IPS DF 19.7 (cell line): ENCODE measurements around the gene MGAT4A.
"Not testable (repeated sequence)": the region's sequence is repeated elsewhere in the genome, so short reads cannot be mapped to it uniquely, and the experiment has no call there.

Source experiments
- DNase-seq: peaks from one replicate; pipeline ENCODE4 v3.0.0-alpha.2; 2013; ENCODE audit warnings: low read depth, low spot score

Gene MGAT4A

DNA sequence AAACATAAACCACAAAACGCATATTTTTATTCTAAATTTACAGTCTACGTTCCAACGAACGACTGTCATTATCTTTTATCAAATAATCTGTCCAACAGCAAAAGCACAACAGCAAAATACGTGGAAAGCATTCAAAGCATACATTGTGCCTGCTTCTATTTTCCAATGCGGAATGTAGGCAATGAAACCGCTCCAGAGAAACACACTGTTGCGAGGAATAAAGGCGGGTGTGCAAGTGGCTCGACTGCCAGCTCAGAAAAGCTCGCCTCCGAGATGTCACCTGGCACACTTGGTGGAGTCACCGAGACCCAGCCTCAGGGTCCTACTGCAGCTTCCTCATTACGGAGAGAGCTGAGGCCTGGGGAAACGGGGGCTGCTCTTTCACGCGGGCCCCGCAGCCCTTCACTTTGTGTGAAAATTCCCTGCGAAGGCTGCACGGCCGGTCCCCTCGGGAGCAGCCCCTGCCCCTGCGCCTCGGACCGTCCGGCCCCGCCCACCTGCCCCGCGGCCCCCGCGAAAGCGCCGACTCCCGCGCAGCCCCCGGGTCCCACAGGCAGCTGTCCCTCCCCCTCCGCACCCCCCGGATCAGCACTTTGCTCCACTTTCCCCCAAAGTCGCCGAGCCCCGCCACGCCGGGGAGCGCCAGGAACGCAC, 752 bp downstream of the MGAT4A start:
- DNase-seq, result no peak

DNA sequence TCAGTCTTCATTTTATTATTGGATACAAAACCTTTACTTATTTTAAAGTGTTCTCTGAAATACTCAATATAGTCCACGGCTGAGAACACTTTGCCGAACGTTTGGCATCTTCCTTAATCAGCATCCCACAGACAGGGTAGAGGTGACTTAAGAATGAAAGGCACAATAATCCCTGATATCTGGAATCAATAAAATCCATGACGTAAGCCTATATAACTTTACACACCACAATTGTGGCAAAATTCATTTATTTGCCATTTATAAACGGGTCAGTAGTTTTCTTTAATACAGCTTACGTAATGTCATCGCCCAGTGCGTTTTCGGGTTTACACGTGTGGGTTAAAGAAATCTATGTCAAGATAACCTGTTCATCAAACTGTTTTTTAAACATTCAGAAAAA, 1.3 kb downstream of the MGAT4A start:
- no peak for DNase-seq

DNA sequence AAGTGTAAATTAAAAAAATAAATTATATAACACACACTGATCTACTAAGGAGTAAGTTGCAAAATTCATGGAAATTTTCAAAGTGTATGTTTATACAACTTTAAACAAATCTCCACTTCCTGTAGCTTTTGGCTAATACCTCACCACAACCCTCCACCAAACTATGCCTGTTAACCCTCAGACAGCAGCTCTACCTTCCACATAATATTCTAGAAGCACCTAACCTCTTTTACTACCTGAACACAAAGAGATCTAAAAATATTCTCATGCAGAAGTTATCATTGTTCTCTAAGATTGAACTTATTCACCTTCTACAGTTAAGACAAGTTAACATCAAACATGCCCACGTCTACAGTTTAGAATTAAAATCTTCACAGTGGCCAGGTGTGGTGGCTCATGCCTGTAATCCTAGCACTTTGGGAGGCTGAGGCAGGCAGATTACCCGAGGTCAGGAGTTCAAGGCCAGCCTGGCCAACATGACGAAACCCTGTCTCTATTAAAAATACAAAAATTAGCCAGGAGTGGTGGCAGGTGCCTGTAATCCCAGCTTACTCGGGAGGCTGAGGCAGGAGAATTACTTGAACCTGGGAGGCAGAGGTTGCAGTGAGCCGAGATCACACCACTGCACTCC, 2.7 kb downstream of the MGAT4A start:
- DNase-seq, result not testable (repeated sequence)

DNA sequence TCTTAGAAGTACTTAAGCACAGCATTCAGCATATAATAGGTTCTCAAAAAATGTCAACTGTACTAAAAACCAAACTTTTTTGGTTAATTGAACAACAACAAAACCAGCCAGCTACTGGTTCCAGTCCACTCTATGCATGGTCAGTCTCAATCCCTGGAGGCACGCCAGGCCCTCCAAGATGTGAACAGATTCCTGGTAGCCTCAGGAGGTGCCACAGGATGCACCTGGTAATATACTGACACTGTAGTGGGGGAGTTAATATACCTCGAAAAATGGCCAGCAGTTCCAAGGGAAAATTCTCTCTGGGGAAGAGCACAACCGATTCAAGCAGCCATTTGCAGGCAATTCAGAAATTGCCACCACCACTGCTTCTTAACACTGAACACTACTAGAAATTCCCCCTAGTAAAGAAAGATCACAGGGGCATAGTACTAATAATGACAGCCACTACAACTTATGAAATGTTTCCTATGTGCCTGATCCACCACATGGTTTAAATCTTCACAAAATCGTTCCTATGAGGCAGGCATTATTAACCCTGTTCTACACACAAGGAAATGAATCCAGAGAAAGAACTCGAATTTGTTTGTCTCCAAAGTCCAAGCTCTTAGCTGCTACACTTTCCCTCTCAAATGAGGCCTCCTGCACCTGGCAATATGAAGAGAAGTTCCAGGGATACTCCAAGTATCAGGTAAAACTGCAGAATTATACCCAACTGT, 3.4 kb downstream of the MGAT4A start:
- no peak for DNase-seq

DNA sequence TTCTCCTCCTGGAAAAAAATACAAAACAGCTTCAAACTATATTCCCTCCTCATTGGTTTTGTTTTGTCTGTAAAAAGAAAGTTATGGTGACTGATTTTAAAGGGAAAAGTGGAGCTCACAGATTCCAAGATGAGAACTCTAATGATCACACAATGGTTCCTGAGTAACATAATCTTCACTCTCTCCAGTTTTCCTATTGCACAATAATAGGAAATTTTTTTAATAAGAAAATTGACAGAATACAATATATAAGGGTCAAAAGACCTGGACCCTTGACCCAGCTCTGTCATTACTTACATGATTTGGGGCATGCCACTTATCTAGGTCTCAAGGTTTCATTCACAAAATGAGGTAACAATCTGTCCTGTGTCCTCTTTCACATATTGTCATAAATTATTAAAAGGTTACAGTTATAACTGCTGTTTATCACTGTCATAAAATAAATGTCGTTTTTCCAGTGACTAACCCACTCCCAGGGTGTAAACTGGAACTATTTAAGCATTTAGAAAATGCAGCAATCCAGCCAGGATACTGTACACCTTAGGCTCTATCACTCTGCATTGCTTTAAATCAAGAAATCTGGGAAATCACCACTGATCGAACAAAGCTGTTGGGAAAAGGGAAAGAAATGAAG, 4.1 kb downstream of the MGAT4A start:
- no peak for DNase-seq

DNA sequence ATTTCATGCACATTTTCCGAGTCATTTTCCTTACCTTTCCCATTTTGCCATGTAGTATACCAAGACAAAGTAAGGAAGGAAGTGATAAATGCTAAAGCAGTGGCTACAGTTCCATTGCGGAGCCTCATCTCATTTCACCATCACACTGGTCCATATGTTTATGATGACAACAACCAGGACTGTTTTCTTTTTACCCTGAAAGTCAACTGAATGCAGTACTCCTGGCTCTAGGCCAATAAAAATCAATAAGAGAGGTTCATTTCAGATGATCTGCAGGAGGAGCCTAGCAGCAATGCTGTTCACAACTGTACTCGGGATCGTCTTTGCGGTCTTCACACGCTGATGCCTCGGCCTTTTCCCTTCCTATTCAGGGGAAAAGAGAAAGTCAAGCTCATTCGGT, 4.7 kb downstream of the MGAT4A start:
- no peak for DNase-seq

DNA sequence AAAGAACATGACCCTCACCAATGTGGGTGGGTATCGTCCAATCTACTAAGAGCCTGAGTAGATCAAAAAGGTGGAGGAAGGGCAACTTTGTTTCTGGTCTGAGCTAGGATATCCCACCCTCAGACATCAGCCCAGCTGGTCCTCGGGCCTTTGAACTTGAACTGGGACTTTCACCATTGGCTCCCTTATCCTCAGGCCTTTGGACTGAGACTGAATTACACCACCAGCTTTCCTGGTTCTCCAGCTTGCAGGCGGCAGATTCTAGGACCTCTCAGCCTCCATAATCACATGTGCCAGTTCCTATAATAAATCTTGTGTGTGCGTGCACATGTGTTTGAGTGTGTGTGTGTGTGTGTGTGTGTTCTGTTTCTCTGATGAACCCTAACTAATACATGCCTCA, 10.6 kb downstream of the MGAT4A start:
- DNase-seq, result no peak

DNA sequence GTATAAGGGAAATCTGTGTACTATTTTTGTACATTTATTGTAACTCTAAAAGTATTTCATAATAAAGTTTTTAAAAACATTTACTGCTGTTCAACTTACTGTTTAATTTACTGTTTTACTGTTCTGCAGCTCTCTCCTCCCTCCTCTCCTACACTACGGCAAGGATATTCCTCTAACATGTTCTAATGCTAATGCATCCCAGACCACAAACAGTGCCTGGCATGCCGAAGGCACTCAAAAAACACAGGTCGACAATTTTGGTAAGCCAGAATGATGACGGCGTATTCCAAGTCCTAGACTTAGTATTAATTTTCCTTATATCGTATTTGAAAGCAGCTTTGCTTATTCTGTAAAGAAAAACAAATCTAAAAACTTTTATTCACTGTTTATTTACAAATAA, 13.3 kb downstream of the MGAT4A start:
- DNase-seq, result no peak

DNA sequence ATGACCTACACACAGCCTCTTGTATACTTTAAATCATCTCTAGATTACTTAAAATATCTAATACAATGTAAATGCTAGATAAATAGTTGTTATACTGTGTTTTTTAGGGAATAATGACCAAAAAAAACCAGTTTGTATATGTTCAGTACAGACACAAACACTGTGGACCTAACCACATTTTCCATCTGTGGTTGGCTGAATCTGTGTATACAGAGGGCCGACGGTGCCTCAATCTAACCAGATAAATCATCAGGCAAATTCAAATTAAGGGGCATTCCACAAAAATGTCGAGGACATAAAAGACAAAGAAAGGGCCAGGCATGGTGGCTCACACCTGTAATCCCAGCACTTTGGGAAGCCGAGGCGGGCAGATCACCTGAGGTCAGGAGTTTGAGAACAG, 14.1 kb downstream of the MGAT4A start:
- DNase-seq, result no peak

DNA sequence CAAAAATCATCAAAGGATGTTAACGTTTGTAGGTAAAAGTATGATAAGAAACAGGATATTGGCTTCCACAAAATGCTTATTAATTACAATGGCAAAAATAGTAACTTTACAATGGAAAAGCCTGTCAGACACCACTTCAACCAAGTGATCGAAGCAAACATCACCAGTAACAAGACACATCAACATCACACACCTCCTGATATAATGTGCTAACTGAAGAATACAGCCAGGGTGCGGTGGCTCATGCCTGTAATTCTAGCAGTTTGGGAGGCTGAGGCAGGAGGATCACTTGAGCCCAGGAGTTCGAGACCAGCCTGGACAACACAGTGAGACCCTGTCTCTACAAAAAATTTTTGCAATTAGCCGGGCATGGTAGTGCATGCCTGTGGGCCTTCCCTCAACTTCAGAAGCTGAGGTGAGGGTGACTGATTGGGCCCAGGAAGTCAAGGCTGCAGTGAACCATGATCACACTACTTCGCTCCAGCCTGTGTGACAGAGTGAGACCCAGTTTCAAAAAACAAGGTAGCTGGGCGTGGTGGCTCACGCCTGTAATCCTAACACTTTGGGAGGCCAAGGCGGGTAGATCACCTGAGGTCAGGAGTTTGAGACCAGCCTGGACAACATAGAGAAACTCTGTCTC, 15.0 kb downstream of the MGAT4A start:
- DNase-seq, result no peak

DNA sequence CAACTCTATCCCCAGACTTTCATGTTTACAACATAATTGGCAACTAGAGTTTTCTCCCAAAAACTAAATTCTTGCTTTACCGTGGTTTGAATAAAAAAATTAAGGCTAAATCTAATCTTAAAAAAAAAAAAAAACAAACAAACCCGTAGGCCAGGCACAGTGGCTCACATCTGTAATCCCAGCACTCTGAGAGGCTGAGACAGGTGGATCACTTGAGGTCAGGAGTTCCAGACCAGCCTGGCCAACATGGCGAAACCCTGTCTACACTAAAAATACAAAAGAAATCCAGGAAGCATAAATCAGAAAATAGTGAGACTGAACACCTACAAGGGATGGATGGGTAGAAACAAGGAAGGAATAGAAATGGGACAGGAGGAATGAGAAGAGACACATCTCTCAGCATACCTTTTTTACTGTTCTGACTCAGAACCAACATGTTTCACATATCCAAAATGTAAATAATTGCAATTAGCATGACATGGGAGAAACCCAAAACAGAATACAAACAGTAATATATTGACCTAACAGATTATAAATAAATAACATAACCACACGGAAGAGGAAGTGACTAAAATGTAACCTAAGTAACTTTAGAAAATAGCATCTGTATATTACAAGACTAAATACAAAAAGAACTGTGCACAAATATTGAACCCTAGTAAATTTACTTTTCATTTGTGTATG, 17.5 kb downstream of the MGAT4A start:
- DNase-seq, result no peak

DNA sequence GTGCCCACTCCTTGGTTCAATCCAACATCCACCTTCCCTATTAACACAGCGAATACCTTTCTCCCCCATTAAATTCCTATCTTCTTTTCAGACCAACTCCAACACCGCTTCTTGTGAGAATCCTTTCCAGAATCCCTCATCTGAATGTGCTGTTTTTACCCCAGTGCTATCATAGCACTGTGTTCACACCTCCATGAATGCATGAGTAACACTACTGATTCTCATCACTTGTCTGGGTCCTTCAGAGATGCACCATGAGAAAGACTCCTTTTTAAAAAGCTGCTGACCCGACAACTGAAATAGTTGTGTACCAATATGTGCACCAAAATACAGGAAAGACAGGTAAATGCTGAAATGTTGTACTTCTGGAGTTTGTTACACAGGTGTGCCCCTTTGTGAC, 18.8 kb downstream of the MGAT4A start:
- no peak for DNase-seq

DNA sequence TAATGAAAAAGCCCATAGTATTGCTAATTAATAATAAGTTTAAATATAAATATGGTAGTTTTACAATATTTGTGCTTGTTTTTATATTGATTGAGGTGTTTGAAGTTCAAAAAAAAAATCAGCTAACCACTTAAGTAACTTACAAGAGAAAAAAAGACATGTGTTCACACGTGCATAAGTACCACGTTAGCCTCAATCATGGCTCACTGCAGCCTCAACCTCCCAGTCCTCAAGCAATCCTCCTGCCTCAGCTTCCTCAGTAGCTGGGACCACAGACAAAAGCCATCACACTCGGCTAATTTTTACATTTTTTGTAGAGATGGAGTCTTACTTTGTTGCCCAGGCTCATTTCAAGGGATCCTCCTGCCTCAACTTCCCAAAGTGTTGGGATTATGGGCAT, 19.4 kb downstream of the MGAT4A start:
- no peak for DNase-seq

DNA sequence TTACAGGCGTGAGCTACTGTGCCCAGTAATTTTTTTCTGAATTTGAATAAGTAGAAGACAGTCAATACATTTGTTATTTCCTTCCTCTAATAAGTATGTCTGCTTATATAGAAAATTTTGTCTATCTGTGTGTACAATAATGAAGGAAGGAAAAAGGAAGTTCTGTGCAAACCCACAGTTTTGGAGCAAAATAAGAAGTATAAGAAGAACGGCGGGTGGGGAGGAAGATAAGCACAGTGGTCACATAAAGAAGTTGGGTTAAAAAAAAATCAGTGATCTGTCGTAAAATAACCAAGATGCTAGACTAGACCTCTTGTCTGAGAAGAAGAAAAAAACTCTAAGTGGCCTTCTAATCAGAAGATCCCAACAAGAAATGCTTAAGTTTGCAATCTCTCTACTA, 20.2 kb downstream of the MGAT4A start:
- DNase-seq, result no peak

DNA sequence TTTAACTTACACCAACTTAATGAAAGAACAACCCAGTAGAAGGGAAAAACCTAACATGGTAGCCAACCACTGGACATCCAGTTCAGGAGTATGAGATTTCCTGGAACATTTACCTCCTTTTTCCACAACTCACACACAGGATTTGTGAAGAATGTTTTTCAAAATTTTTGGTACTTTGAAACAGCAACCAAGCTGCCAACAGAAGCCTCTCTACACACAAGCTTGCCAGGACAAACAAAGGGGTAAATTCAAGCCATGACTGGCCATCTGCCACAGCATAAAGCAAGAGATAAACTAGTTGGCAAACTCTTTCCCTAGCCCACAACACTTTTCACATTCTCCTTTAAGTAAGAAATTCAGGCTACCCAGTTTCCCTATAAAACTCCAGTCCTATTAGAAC, 21.4 kb downstream of the MGAT4A start:
- DNase-seq, result no peak

DNA sequence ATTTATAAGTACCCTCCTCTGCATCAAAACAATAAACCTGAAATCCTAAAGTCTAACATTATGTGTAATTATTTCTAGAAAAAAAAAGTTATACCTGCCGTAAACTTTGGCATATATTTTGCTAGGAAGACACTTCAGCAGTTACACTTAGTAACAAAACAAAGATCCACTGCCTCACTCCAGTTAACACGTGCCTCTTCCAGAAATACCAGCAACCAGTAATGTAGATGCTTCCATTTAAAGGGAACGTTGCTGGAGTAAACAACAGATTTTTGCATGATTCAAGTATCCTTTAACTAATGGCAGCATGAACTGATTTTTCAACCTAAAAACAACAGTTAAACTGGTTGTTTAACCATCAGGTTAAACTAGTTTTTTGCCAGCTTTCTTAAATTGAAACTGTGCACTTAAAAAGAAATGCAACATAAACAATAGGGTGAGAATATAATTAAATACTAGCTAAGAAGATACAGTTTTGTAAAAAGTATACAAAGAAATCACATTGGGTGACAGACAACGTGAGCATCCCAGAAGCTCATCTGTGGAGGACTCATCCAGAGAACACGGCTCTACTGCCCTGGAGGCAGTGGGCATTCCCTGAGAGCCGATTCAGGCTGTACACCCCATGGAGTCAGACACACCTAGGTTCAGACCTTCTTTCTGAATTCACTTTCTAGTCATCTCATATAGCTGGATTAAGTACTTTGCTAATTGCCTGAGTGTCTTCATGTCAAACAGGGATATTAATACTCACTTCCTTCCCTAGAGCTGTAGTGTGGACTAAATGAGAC, 22.3 kb downstream of the MGAT4A start:
- no peak for DNase-seq

DNA sequence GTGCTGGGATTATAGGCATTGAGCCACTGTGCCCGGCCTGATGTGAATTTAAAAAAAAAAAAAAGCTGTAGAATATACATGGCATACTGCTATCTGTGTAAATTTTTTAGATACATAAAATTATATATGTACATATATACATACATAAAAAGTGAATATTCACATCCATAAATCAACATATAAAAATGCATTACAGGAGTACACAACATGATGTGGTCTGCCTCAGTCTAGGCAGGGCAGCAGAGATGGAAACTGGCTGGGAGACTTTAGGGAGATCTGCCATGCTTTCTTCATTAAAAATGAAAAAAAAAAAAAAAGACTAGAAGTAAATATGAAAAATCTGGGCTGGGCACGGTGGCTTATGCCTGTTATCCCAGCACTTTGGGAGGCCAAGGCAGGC, 24.3 kb downstream of the MGAT4A start:
- DNase-seq, result no peak

DNA sequence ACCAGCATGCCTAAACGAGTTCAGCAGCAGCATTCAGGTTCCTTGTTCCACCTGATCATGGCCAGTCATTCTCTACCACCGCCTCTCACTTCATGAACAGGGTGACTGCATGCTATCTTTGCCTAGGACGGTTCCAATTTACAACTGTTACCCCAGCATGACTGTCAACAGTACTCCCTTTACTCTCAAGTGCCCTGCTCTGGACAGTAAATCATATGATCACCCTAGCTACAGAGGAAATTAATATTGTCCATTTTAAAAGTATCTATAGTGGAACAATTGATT, 25.7 kb downstream of the MGAT4A start:
- DNase-seq, result no peak

DNA sequence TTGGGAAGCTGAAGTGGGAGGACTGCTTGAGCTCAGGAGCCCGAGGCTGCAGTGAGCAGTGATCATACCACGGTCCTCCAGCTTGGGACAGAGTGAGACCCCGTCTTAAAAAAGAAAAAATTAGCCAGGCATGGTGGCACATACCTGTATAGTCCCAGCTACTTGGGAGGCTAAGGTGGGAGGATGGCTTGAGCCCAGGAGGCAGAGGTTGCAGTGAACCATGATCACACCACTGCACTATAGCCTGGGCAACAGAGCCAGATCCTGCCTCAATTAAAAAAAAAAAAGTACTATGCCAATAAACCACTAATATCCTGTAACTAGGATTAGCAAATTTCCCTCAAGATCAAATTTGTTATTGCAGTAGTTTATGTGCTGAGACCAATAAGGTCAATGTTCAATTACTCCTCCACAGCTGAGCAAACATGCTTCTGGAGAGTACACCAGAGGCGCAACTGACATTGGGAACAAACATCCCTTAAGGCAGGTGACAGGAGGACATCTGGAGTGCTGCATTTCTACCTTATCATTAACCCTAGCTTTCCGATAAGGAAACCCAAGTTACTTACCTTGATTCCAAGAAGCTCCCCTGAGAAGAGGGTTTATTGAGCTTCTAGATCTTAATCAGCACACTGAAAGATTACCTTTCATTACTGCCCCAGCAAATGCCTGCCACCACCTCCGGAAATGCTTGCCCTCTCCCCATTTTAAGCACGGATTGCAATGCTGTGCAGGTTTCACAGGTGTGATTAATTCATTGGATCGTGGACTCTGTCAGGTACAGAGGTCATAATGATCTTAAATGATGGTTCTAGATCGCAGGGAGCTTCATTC, 26.2 kb downstream of the MGAT4A start:
- DNase-seq, result no peak

DNA sequence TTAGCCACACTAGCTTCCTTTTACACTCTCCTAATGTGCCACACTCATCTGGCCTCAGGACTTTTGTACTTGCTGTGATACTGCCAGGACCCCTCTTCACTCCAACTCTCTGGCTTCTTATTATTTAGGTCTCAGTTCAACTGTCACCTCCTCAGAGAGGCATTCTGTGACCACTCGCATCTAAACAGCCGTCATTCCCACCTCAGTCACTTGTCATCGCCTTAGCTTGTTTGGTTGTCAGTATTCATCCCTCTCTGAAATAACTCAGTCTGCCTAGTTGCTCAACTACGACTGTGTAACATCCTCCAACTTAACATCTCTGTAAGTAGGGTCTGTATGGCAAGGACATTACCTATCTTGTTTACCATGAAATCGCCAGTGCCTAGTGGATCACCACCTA, 27.2 kb downstream of the MGAT4A start:
- no peak for DNase-seq
